GM12891 (cell line): ENCODE results near the gene PPP4R3A.

Experiments used
- POLR2A ChIP-seq: IDR thresholded peaks from 2 replicates; pipeline ENCODE4 v1.6.1; 2011; ENCODE audit warnings: low read depth, low read length, control low read depth
- SPI1 ChIP-seq: IDR thresholded peaks from 2 replicates; pipeline ENCODE4 v1.6.1; 2011; ENCODE audit warnings: low read depth, low read length, control low read depth
- TAF1 ChIP-seq: IDR thresholded peaks from 2 replicates; pipeline ENCODE4 v1.6.1; 2011; ENCODE audit warnings: low read depth, low read length, control low read depth

DNA sequence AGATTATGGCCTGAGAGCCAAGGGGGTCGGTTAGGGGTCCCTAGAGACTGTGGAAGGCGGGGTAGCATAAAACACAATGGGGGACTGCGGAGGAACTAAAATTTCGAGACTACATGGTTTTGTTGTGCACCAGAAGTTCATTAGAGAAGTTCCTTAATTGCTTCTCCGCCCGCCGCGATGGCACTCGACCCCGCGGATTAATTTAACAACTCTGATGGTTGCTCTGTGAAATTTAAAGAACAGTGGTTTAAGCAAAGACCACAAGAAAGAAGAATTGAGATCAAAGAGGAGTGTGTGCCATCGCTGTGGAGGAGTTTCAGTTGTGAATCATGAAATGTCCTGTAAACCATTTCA, 91.1 kb downstream of the PPP4R3A start:
- TF ChIP-seq POLR2A (no peak), TAF1 (no peak), SPI1 (peak; percentile 36; the same call in 1 of the 2 replicates)
